Right renal pelvis (tissue), 4 donors: ENCODE measurements around the gene TBL1X. TPM values are rescaled to one million over a fixed set of nuclear protein-coding genes. Genes with fewer than 3 reads are reported as not detected.
"Not testable (repeated sequence)": the region's sequence is repeated elsewhere in the genome, so short reads cannot be mapped to it uniquely, and the experiment has no call there.

Experiments used
- DNase-seq, 4 donors: peaks; one replicate each; pipeline ENCODE4 v3.0.0-alpha.2; 2013; ENCODE audit warnings: low read depth in 4 of 4, low spot score in 3 of 4, missing footprints in 1 of 4
- polyA plus RNA-seq, 4 donors: library from polyadenylated mRNA; unstranded; fragments of 120-200 nt; gene quantifications; one replicate each; pipeline ENCODE4 v1.2.1, GENCODE V29; 2013; ENCODE audit not compliant: insufficient read length in 4 of 4

The TBL1X gene
- polyA plus RNA-seq, 4 donors = 25.1 to 26.8 (median 26.3) TPM

GRCh38 chrX:9532349-9532748 is 67.5 kb downstream of the TBL1X start:
- DNase-seq = no peak

- DNase-seq = no peak
Measured at GRCh38 chrX:9533611-9534010, 68.8 kb downstream of the TBL1X start.

DNA sequence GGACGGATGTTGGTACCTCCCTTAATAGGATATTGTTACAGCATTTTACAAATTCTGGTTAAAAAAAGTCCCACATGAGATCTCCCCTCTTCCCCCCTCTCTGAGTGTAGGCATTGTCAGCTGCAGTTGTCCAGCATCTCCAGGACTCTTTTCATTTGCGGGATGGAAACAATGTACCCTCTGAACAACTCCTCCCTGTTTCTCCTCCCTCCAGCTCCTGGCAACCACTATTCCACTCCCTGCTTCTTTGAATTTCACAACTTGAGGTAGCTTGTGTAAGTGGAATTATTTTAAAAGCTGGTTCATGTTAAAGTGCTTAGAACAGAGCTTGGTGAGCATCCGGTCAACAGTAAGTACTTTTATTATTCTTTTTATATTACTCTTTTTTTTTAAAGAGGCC is 69.8 kb downstream of the TBL1X start:
- DNase-seq = no peak

DNA sequence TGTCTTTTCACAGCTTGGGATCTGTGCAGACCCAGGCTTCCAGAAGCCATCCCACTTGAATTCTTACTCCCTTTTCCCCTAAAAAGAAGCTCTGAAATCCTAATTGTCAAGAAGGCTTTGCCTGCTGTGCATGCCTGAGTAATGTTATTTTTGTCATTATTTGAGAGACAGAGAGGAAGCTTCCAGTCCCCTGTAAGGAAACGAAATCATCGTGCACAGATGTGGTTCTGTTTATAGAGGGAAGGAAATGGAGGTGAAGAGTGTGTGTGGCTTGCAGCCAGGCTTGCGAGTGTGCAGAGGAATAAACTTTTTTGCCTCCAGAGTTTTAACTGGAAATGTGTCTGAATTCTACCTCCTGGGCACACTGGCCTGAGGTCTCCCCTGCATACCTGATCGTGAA is 70.2 kb downstream of the TBL1X start:
- no peak for DNase-seq

- DNase-seq = not testable (repeated sequence)
Measured at GRCh38 chrX:9536156-9536555, 71.3 kb downstream of the TBL1X start.

GRCh38 chrX:9537781-9538180 is 72.9 kb downstream of the TBL1X start:
- no peak for DNase-seq

- no peak for DNase-seq
Measured at GRCh38 chrX:9538544-9539045, 73.7 kb downstream of the TBL1X start.

DNA sequence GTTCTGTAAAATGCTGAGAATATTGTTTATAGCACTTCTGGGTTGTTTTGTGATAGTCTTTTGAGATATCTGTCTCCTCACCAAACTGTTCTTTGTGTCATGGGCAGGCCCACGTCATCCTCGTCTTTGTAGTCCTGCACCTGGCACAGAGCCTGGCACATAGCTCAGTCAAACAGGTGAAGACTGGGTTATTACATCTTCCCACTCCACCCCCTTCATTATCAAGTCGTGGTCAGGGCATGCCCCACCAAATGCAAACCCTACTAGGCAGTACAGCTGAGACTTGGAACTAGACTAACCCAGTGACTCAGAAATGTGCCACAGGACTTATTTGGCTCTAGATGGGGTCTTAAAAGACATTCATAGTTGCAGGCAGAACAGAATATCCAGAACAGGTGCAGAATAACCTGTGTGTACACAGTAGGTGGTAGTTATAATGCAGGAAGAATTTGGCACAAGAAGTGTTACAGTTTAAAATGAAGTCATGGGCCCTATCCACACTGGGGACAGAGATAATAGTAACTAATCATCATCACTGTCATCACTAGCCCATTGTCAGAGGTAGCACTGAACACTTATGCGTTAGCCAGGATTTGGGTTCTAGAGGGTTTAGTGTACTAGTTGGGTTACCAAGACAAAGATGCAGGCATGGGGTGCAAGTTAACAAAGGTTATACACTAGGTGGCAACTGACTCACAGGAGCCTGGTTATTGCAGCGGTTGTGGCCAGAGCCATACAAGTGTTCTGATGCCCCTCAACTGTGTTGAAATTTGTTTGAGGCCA is 74.9 kb downstream of the TBL1X start:
- DNase-seq = no peak

DNA sequence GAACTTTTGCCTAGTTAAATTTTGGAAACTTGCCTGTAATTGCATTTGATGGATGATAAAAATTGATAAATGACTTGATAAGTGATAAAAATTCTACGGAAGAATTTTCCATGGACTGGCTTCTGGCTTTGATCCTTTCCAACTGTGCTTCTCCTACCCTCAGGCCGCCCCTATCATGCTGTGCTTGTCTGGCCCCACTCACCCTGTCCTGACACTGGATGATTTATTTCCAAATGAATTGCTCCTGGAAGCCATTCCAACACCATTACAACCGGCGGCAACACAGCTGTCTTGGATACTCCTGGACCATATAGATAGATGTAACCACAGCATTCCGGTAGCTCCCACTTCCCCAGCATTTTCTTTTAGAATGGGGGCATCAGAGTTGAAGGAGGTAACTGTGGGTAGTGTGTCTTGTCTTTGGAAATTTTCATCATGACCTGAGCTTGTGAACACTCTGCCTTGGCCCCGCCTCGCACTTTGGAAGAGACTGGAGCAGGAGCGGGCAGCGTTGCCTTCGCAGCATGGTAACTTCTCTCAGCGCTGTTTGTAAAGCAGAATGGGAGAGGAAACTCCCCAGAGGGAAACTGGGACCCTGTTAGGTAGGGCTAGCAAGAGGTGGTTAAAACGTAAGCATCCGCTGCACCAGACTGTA is 77.4 kb downstream of the TBL1X start:
- DNase-seq = no peak

DNA sequence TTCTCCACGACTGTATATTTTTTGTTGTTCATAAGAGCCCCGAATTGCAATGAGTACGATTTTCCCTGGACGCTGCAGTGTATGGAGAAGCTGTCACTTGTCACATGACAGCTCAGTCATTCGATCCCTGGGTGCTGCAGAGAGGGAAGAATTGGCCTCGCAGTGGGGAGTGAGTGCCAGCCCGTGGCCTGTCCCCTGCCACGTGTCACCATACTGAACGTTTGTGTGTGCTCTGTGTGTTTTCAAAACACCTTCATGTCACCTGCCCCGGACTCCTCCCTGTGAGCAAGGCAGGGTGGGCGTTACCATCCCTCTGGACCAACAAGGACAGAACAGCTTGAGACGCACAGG is 77.9 kb downstream of the TBL1X start:
- DNase-seq = no peak

DNA sequence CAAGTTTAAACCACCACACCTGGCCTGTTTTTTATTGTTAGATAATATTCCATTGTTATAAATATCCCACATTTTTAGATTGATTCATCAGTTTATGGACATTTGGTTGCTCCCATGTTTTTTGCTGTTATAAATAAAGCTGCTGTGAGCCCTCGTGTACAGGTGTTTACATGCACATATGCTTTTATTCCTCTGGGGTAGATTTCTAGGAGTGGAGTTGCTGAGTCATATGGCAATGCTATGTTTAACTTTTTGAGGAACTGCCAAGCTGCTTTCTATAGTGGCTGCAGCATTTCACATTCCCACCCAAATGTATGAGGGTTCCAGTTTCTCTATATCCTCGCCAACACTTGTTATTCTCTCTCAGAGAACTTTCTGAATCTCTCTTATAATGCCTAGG is 90.5 kb downstream of the TBL1X start:
- no peak for DNase-seq

GRCh38 chrX:9557091-9557490 is 92.2 kb downstream of the TBL1X start:
- no peak for DNase-seq

DNA sequence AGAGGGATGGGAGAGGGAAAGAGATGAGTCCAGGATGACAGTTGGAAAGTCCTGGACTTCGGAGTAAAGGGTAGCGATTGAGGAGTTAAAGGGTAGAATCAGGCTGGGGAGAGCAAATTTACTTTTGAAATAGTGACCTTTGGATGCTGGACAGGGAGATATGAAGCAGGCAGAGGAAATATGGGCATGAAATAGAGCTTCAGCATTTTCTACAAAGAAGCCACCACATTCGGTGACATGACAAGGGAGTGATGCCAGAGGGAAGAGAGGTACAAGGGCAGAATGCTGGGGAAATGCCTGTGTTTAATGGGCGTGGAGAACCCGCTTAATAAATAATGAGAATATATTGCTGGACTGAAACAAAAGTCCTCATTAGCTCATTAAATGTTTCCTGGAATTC is 92.7 kb downstream of the TBL1X start:
- DNase-seq = no peak

GRCh38 chrX:9558615-9559014 is 93.8 kb downstream of the TBL1X start:
- DNase-seq = no peak

GRCh38 chrX:9560219-9560618 is 95.4 kb downstream of the TBL1X start:
- DNase-seq = no peak

GRCh38 chrX:9561199-9561598 is 96.3 kb downstream of the TBL1X start:
- DNase-seq = no peak

DNA sequence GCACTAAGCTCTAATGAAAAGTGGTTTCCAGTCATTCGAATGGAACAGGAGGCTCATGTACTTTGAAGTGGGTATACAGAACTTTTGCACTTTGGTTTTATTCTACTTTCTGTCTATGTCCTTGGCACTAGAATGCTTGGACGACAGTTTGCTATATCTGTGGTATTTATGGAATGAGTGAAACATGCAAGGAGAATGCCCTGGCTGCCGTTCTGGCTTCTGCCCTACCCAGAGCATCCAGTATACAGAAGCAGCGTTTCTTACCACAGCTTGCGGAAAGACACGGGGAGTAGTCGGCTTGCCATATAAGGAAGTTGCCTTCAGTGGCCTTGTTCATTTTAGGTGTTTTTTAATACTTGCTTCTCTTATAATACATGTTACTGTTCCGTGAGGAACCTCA is 98.0 kb downstream of the TBL1X start:
- DNase-seq = no peak

DNA sequence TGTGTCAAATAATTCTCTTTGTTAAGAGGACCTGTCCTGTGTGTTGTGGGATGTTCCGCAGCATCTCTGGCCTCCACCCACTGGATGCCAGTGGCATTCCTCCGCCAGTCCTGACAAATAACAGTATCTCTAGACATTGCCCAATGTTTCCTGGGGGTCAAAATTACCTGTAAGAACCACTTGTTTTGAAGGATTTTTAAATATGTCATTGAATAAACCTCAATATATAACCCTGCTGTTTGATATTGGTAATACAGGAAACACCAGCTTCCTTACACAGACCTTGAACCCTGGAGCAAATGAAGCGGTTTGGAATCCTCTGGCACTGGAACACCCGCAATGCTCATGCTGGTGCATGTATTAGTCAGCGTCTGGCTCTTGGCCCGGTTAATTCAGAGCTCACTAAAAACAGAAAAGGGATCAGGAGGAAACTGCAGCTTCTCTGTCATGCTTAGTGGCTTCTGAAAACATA is 101.3 kb downstream of the TBL1X start:
- DNase-seq = no peak

- no peak for DNase-seq
Measured at GRCh38 chrX:9569876-9570301, 105.0 kb downstream of the TBL1X start.

- no peak for DNase-seq
Measured at GRCh38 chrX:9573282-9574106, 108.6 kb downstream of the TBL1X start.

DNA sequence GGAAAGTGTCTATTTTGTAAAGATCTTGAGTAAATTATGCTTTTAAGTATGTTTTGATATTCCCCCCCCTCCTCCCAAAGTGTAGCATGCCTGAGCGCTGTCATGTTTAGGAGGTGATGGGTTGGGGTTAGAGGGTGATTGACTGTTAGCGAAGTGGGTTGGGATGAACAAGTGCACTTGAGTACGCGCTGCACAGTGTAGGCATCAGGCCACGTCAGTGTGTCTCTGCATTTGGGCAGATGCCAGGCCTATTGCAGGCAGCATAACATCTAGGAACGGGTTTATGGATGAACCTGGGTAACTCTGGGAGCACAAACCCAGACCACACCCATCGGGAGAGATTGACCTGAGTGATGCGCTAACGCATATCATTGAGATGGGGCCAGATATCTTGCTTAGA is 111.2 kb downstream of the TBL1X start:
- DNase-seq = no peak
